ENCODE results near the gene NHSL1. TPM values are rescaled to one million over a fixed set of nuclear protein-coding genes. Genes with fewer than 3 reads are reported as not detected.

Gene NHSL1
- total RNA-seq, 1 donor from 2014 or later, result 17.3 TPM

DNA sequence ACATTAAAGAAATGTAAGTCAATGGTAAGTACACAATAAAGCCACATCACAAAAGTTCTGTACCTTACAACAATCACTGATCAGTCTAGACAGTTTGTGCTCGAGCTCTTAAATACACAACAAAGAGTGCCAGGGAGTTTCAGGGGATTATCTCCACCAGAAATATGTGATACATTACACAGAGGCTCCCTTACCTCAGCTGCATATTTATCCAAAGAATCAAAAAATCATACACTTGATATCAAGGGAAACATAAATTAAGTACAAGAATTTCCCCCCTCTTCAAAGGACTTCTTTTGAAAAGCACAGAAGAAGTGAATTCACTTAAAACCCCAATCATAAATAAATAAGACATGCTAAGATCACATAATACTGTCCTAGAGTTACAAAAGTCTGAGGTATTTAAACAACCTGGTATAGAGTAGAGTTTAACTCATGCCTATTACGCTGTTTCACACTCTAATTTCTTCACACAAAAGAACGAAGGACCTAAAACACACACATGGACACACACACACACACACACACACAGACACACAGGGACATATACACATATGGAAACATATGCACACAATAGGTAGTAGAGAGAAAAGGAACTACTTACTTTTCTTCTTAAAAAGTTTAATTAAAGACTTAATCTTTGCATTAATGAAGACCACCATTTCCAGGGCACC lies 528 bp downstream of the NHSL1 start:
- peak; percentile 38 for DNase-seq

- DNase-seq, result no peak
These were observed 2.0 kb downstream of the NHSL1 start for GRCh38 chr6:138497286-138497685.

- DNase-seq, result no peak
These were observed 5.0 kb downstream of the NHSL1 start for GRCh38 chr6:138494312-138494711.

- peak; percentile 76 for DNase-seq
These were observed 5.9 kb downstream of the NHSL1 start for GRCh38 chr6:138493413-138493812.

- DNase-seq, result no peak
These were observed 6.4 kb downstream of the NHSL1 start for GRCh38 chr6:138492871-138493270.

DNA sequence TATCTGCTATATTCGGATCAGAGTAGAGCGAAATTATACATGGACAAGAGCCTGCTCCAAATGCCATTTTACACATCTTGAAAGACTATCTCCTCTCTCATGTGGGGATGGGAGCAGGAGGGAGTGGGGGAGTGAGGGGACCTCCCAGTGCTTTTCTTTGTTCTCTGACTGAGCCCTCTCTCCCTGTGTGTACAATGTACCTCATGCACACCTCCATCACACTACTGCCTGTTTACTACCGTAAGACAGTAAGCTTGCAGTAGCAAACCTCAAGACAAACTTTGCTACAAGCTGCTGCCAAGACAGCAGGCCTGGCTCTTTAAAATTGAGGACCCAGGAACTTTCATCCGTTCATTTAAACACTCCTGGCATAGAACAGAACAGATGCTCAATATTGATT lies 7.2 kb downstream of the NHSL1 start:
- no peak for DNase-seq

DNA sequence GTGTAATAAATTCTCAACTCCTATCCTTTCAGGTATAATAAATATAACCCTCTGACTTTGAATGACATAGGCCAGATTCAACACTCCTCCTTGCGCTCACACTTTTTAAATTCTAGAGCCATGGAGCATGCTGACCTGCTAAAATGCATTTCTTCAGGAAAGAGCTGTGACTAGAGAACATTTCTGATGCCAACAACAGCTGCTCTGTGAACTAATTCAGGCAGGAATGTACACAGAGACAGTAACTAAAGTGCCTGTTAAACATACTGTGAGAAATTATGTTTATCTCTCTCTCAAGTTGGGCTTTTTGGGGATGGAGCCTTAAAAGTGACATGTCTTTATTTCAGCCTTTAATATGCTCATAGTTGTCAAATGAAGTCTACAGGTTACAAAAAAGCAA lies 8.3 kb downstream of the NHSL1 start:
- DNase-seq, result peak; percentile 81

GRCh38 chr6:138489846-138490245 lies 9.4 kb downstream of the NHSL1 start:
- DNase-seq, result no peak

GRCh38 chr6:138487102-138487604 lies 12.1 kb downstream of the NHSL1 start:
- no peak for DNase-seq

- no peak for DNase-seq
These were observed 12.8 kb downstream of the NHSL1 start for GRCh38 chr6:138486249-138487101.

GRCh38 chr6:138485586-138486248 lies 13.6 kb downstream of the NHSL1 start:
- no peak for DNase-seq

DNA sequence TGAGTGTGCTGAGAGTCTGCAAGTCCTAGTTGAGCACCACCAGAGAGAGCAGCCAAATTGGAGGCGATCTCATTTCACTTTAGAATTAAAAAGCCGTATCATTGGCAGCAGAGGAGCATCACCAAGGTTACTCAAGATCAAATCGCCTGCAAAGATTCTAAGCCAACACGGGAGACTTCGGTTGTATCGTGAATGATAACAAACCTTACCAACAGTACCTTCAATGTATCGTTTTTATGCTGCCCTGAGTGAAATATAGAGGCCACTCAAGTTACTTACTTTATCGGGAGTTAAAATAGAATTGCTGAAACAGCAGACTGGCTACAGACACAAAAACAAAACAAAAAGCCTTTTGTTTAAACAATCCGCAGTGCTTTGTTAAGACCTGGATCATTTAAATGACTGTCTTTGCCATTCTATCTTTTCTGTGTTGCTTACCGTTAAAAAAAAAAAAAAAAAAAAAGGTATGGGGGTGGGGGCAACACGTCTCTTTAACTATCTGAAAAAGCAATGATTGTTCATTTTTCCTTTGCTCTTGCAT lies 14.2 kb downstream of the NHSL1 start:
- DNase-seq, result no peak

DNA sequence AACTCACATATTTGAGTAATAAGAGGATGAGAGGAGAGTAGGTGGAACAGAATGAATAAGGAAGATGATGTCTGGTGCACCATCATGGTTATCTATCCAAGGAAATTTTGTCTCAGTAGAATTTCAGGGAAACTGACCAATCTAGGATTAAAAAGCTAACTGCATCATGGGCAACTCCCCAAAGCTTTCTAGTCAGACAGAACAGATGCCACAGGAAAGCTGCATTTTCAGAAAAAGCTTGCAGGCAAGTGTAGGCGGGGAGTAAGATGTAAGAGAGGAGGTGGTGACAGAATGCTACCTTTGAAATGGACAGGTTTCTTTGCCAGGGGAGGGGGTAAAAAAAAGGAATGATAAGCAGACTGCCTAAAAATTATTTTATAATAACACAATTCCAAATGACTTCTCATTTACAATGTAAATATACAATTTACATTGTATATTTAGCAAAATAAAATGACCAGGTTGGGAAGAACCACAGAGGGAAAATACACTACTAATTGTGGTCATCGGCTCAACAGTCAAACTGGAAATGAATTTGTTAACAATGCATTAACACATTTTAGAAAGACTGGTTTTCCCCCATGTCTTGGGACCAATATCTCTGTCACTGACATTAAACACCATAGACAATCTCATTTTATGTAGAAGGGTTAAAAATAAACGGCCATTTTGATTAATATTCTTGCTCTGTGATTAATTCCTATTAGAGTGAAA lies 15.1 kb downstream of the NHSL1 start:
- no peak for DNase-seq

- DNase-seq, result no peak
These were observed 16.5 kb downstream of the NHSL1 start for GRCh38 chr6:138482816-138483215.

- no peak for DNase-seq
These were observed 18.9 kb downstream of the NHSL1 start for GRCh38 chr6:138480279-138480949.

GRCh38 chr6:138477913-138478539 lies 21.3 kb downstream of the NHSL1 start:
- no peak for DNase-seq

- no peak for DNase-seq
These were observed 23.2 kb downstream of the NHSL1 start for GRCh38 chr6:138476116-138476515.

DNA sequence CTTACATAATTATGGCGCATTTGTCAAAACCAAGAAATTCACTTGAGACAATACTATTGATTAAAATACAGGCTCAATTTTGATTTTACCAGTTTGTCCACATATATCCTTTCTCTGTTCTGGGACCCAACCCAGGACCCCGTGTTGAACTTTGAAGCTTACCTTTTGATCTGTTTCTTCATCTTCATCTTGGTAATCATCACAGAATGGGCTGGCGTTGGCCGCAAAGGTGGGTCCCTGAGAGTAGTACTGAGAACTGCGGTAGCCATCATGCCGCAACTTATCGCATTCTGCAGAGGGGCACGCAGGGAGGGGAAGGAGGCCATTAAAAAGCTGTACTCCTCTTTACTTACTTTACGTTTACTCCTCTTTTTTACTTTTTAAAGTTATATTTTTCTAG lies 26.1 kb downstream of the NHSL1 start:
- no peak for DNase-seq

- DNase-seq, result no peak
These were observed 30.8 kb downstream of the NHSL1 start for GRCh38 chr6:138468320-138469015.

DNA sequence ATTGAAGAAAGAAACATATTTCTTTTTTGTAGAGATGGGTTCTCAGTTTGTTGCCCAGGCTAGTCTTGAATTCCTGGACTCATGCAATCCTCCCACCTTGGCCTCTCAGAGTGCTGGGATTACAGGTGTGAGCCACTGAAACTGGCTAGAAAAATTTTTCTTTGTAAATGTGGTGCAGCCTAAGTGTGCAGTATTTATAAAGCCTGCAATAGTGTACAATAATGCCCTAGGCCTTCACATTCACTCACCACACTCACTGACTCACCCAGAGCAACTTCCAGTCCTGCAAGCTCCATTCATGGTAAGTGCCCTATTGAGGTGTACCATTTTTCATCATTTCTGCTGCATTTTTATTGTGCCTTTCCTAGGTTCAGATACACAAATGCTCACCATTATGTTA lies 31.4 kb downstream of the NHSL1 start:
- DNase-seq, result no peak

Data from tongue (tissue), 2 donors.